ENCODE measurements around the gene CHI3L1. TPM values are rescaled to one million over a fixed set of nuclear protein-coding genes. Genes with fewer than 3 reads are reported as not detected.

The CHI3L1 gene
- total RNA-seq, 1 experiment from 2014 or later, result not detected

GRCh38 chr1:203158960-203159665 is 27.4 kb downstream of the CHI3L1 start:
- Histone ChIP-seq H3K4me3 (ENCODE audit: low read depth, low read length, poor library complexity, severe bottlenecking) (no peak overlapping the region), H3K4me1 (ENCODE audit: insufficient read depth, low read length, poor library complexity, severe bottlenecking) (peaks cover 6% of the 10 kb centered on the region), H3K27me3 (replicated peaks; ENCODE audit: insufficient read depth, low read depth, low read length, poor library complexity) (peaks cover 52% of the 10 kb centered on the region), H3K9me3 (ENCODE audit: low read depth, low read length, poor library complexity, severe bottlenecking) (peaks cover 9% of the 10 kb centered on the region), H3K36me3 (ENCODE audit: insufficient read depth, low read length, poor library complexity, severe bottlenecking) (no peaks in the 10 kb centered on the region), H3K27ac (ENCODE audit: low read depth, low read length, poor library complexity, severe bottlenecking) (no peak overlapping the region)
- CTCF ChIA-PET, result no interaction called here
- DNase-seq (ENCODE audit: low spot score), result no peak
- POLR2A ChIA-PET (ENCODE audit: low non-redundant PET), result no interaction called here
- BruUV-seq (replicated peaks), result no TSS peak
- TF ChIP-seq EZH2 (IDR thresholded peaks at IDR 0.05; ENCODE audit: borderline replicate concordance, low read depth, low read length, poor library complexity, severe bottlenecking), result no peak
- TF ChIP-seq CTCF (conservative IDR thresholded peaks at IDR 0.05; ENCODE audit: low read depth, low read length), result no peak
- intact Hi-C loops (cut with micrococcal nuclease; ENCODE audit: unreplicated experiment), result no loop called here

DNA sequence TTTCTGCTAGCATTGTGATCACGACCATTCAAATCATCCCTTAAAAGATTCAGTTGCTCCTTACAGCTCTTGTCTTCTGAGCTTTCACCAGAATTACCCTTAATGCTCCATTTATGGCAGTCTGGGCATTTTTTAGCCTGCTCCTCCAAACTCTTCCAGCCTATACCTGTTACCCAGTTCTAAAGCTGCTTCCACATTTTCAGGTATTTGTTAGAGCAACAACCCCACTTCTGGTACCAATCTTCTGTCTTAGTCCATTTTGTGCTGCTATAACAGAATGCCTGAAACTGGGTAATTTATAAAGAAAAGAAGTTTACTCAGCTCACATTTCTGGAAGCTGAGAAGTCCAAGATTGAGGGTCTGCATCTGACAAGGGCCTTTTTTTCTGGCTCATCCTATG is 28.1 kb downstream of the CHI3L1 start:
- Histone ChIP-seq H3K4me1 (ENCODE audit: insufficient read depth, low read length, poor library complexity, severe bottlenecking) (peaks cover 12% of the 10 kb centered on the region), H3K9me3 (ENCODE audit: low read depth, low read length, poor library complexity, severe bottlenecking) (peaks cover 9% of the 10 kb centered on the region), H3K27ac (ENCODE audit: low read depth, low read length, poor library complexity, severe bottlenecking) (no peak overlapping the region), H3K36me3 (ENCODE audit: insufficient read depth, low read length, poor library complexity, severe bottlenecking) (no peaks in the 10 kb centered on the region), H3K4me3 (ENCODE audit: low read depth, low read length, poor library complexity, severe bottlenecking) (no peak overlapping the region), H3K27me3 (replicated peaks; ENCODE audit: insufficient read depth, low read depth, low read length, poor library complexity) (peaks cover 47% of the 10 kb centered on the region)
- CTCF ChIA-PET, result no interaction called here
- POLR2A ChIA-PET (ENCODE audit: low non-redundant PET), result no interaction called here
- intact Hi-C loops (cut with micrococcal nuclease; ENCODE audit: unreplicated experiment), result no loop called here
- BruUV-seq (replicated peaks), result no TSS peak
- DNase-seq (ENCODE audit: low spot score), result no peak
- TF ChIP-seq EZH2 (IDR thresholded peaks at IDR 0.05; ENCODE audit: borderline replicate concordance, low read depth, low read length, poor library complexity, severe bottlenecking) (no peak), CTCF (conservative IDR thresholded peaks at IDR 0.05; ENCODE audit: low read depth, low read length) (no peak)

DNA sequence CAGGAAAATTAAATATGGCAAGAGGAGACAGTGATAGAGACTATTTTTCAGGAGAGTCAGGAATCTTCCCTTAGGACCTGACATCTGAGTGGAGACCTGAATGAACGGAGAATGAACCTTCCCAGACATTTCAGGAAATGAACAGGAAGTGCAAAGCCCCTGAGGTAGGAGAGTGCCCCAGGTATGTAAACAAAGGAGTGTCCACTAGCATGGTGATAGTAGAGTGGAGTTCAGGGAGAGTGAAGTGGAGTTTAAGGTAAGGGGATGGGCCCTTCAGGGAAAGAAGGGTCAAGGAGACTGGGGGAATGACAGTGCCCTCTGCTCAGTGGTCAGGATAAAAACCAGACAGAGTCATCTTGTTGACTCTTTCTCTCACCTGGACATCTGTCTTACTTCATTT is 30.2 kb downstream of the CHI3L1 start:
- DNase-seq (ENCODE audit: low spot score), result no peak
- H3K4me3 ChIP-seq (ENCODE audit: low read depth, low read length, poor library complexity, severe bottlenecking), result no peak overlapping the region
- TF ChIP-seq EZH2 (IDR thresholded peaks at IDR 0.05; ENCODE audit: borderline replicate concordance, low read depth, low read length, poor library complexity, severe bottlenecking) (no peak), CTCF (conservative IDR thresholded peaks at IDR 0.05; ENCODE audit: low read depth, low read length) (no peak)
- no TSS peak for BruUV-seq (replicated peaks)
- intact Hi-C loops (cut with micrococcal nuclease; ENCODE audit: unreplicated experiment), result no loop called here
- H3K36me3 ChIP-seq (ENCODE audit: insufficient read depth, low read length, poor library complexity, severe bottlenecking), result no peaks in the 10 kb centered on the region
- H3K27me3 ChIP-seq (replicated peaks; ENCODE audit: insufficient read depth, low read depth, low read length, poor library complexity), result peaks cover 39% of the 10 kb centered on the region
- peaks cover 9% of the 10 kb centered on the region for H3K9me3 ChIP-seq (ENCODE audit: low read depth, low read length, poor library complexity, severe bottlenecking)
- POLR2A ChIA-PET (ENCODE audit: low non-redundant PET), result no interaction called here
- CTCF ChIA-PET, result no interaction called here
- no peak overlapping the region for H3K27ac ChIP-seq (ENCODE audit: low read depth, low read length, poor library complexity, severe bottlenecking)
- H3K4me1 ChIP-seq (ENCODE audit: insufficient read depth, low read length, poor library complexity, severe bottlenecking), result peaks cover 32% of the 10 kb centered on the region
